ENCODE results near the gene MAGI1. TPM values are rescaled to one million over a fixed set of nuclear protein-coding genes. Genes with fewer than 3 reads are reported as not detected.

Gene MAGI1
- total RNA-seq, 3 donors from 2014 or later: 22.1 to 94.4 (median 70.5) TPM

GRCh38 chr3:65584002-65584401 lies 454.7 kb downstream of the MAGI1 start:
- Histone ChIP-seq H3K4me1 (no peaks in the 10 kb centered on the region), H3K27ac (no peak overlapping the region), H3K36me3 (no peaks in the 10 kb centered on the region), H3K9me3 (no peaks in the 10 kb centered on the region), H3K27me3 (no peaks in the 10 kb centered on the region), H3K4me3 (no peak overlapping the region)
- TF ChIP-seq POLR2AphosphoS5 (IDR thresholded peaks at IDR 0.05) (no peak), POLR2A (IDR thresholded peaks at IDR 0.05) (no peak), CTCF (IDR thresholded peaks at IDR 0.05) (no peak)
- DNase-seq (ENCODE audit: low spot score in 2 of 2): no peak
- intact Hi-C loops (cut with DNase I; ENCODE audit: low total_unique reads): no loop called here

GRCh38 chr3:65583188-65583587 lies 455.5 kb downstream of the MAGI1 start:
- DNase-seq (ENCODE audit: low spot score in 2 of 2): no peak
- H3K4me1 ChIP-seq: no peaks in the 10 kb centered on the region
- no peak overlapping the region for H3K27ac ChIP-seq
- H3K9me3 ChIP-seq: no peaks in the 10 kb centered on the region
- no peaks in the 10 kb centered on the region for H3K27me3 ChIP-seq
- intact Hi-C loops (cut with DNase I; ENCODE audit: low total_unique reads): no loop called here
- no peak overlapping the region for H3K4me3 ChIP-seq
- no peaks in the 10 kb centered on the region for H3K36me3 ChIP-seq
- TF ChIP-seq POLR2A (IDR thresholded peaks at IDR 0.05) (no peak), CTCF (IDR thresholded peaks at IDR 0.05) (no peak), POLR2AphosphoS5 (IDR thresholded peaks at IDR 0.05) (no peak)

- Histone ChIP-seq H3K36me3 (no peaks in the 10 kb centered on the region), H3K9me3 (no peaks in the 10 kb centered on the region), H3K4me3 (no peak overlapping the region), H3K4me1 (no peaks in the 10 kb centered on the region), H3K27me3 (no peaks in the 10 kb centered on the region), H3K27ac (no peak overlapping the region)
- intact Hi-C loops (cut with DNase I; ENCODE audit: low total_unique reads): no loop called here
- no peak for TF ChIP-seq CTCF (IDR thresholded peaks at IDR 0.05)
- TF ChIP-seq POLR2AphosphoS5 (IDR thresholded peaks at IDR 0.05): no peak
- TF ChIP-seq POLR2A (IDR thresholded peaks at IDR 0.05): no peak
- no peak for DNase-seq (ENCODE audit: low spot score in 2 of 2)
Measured at GRCh38 chr3:65582012-65582717, 456.6 kb downstream of the MAGI1 start.

GRCh38 chr3:65581313-65581712 lies 457.4 kb downstream of the MAGI1 start:
- no peak for DNase-seq (ENCODE audit: low spot score in 2 of 2)
- H3K27ac ChIP-seq: no peak overlapping the region
- no peaks in the 10 kb centered on the region for H3K27me3 ChIP-seq
- H3K36me3 ChIP-seq: no peaks in the 10 kb centered on the region
- TF ChIP-seq POLR2A (IDR thresholded peaks at IDR 0.05) (no peak), CTCF (IDR thresholded peaks at IDR 0.05) (no peak), POLR2AphosphoS5 (IDR thresholded peaks at IDR 0.05) (no peak)
- H3K9me3 ChIP-seq: no peaks in the 10 kb centered on the region
- no peaks in the 10 kb centered on the region for H3K4me1 ChIP-seq
- intact Hi-C loops (cut with DNase I; ENCODE audit: low total_unique reads): no loop called here
- H3K4me3 ChIP-seq: no peak overlapping the region

- Histone ChIP-seq H3K9me3 (no peaks in the 10 kb centered on the region), H3K36me3 (no peaks in the 10 kb centered on the region), H3K4me3 (no peak overlapping the region), H3K4me1 (no peaks in the 10 kb centered on the region), H3K27ac (no peak overlapping the region), H3K27me3 (no peaks in the 10 kb centered on the region)
- DNase-seq (ENCODE audit: low spot score in 2 of 2): no peak
- intact Hi-C loops (cut with DNase I; ENCODE audit: low total_unique reads): loop anchor here (5.0 kb wide), 1 partner anchor 472 kb away; no protein-coding TSS in a partner anchor
- TF ChIP-seq POLR2AphosphoS5 (IDR thresholded peaks at IDR 0.05) (no peak), POLR2A (IDR thresholded peaks at IDR 0.05) (no peak), CTCF (IDR thresholded peaks at IDR 0.05) (no peak)
Measured at GRCh38 chr3:65578861-65579260, 459.9 kb downstream of the MAGI1 start.

Data from breast epithelium (tissue), 4 donors.